Endothelial cell (in vitro differentiated cells): ENCODE measurements around the gene CBR3. TPM values are rescaled to one million over a fixed set of nuclear protein-coding genes. Genes with fewer than 3 reads are reported as not detected.

ENCODE experiments used
- DNase-seq: peaks from one replicate; pipeline ENCODE4 v3.0.0; 2021; ENCODE audit warnings: low spot score
- H3K27ac Mint-ChIP-seq: one replicate; pipeline ENCODE4 v1.8.0; 2021; ENCODE audit warnings: mixed read lengths, inconsistent platforms; ENCODE audit not compliant: unreplicated experiment
- H3K27me3 Mint-ChIP-seq: one replicate; pipeline ENCODE4 v1.8.0; 2021; ENCODE audit warnings: mild to moderate bottlenecking, moderate library complexity, mixed read lengths, inconsistent platforms; ENCODE audit not compliant: unreplicated experiment
- H3K36me3 Mint-ChIP-seq: one replicate; pipeline ENCODE4 v1.8.0; 2021; ENCODE audit warnings: mild to moderate bottlenecking, low read depth, mixed read lengths, inconsistent platforms; ENCODE audit not compliant: unreplicated experiment
- H3K4me1 Mint-ChIP-seq: one replicate; pipeline ENCODE4 v1.8.0; 2021; ENCODE audit warnings: mild to moderate bottlenecking, mixed read lengths, inconsistent platforms; ENCODE audit not compliant: unreplicated experiment
- H3K4me3 Mint-ChIP-seq: one replicate; pipeline ENCODE4 v1.8.0; 2021; ENCODE audit warnings: mild to moderate bottlenecking, mixed read lengths, inconsistent platforms; ENCODE audit not compliant: unreplicated experiment
- H3K9me3 Mint-ChIP-seq: one replicate; pipeline ENCODE4 v1.8.0; 2021; ENCODE audit warnings: mixed read lengths, inconsistent platforms; ENCODE audit not compliant: unreplicated experiment
- total RNA-seq: library from RNA; stranded (reverse); fragmentation: NEBNext Ultra II Directional; extraction: Animal tissue kit (Norgen Biotek cat#: 25700); gene quantifications from one replicate; pipeline ENCODE4 v1.2.1, GENCODE V29; 2021; ENCODE audit not compliant: unreplicated experiment
- TF ChIP-seq, protein P1 (sequence below): fragments of 200-600 bp; sonication (generic); IDR thresholded peaks from one replicate; pipeline ENCODE4 v1.5.0; 2021; ENCODE audit warnings: antibody characterized with exemption; ENCODE audit not compliant: unreplicated experiment

CBR3 gene
- total RNA-seq, 1 donor from 2014 or later: 0.38 TPM

DNA sequence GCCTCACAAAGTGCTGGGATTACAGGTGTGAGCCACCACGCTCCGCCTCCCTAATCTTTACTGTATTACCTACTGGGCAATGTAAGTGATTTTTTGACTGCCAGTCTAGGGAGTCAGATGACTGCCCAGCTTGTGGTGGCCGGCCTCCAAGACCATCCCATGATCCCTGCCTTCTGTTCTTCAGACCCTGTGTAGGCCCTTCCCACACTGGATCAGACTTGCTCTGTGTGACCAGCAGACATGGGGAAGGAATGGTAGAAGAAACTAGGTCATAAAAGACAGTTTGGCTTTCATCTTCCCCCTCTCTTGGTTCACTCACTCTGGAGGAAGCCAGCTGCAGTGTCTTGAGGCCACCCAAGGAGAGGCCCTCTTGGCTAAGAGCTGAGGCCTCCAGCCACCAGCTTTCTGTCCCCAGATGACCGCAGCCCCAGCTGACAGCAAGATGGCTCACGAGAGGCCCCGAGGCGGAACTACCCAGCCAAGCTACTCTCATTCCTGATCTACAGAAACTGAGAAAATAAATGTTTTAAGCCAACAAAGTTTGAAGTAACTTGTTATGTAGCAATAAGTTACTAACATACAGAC, 14.5 kb upstream of the CBR3 start:
- Mint-ChIP-seq H3K36me3 (no peaks in the 10 kb centered on the region), H3K9me3 (no peaks in the 10 kb centered on the region), H3K4me1 (no peaks in the 10 kb centered on the region), H3K27me3 (peaks cover 1% of the 10 kb centered on the region), H3K4me3 (no peak overlapping the region), H3K27ac (no peak overlapping the region)
- no peak for DNase-seq
- TF ChIP-seq, protein P1, sequence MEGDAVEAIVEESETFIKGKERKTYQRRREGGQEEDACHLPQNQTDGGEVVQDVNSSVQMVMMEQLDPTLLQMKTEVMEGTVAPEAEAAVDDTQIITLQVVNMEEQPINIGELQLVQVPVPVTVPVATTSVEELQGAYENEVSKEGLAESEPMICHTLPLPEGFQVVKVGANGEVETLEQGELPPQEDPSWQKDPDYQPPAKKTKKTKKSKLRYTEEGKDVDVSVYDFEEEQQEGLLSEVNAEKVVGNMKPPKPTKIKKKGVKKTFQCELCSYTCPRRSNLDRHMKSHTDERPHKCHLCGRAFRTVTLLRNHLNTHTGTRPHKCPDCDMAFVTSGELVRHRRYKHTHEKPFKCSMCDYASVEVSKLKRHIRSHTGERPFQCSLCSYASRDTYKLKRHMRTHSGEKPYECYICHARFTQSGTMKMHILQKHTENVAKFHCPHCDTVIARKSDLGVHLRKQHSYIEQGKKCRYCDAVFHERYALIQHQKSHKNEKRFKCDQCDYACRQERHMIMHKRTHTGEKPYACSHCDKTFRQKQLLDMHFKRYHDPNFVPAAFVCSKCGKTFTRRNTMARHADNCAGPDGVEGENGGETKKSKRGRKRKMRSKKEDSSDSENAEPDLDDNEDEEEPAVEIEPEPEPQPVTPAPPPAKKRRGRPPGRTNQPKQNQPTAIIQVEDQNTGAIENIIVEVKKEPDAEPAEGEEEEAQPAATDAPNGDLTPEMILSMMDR: no peak

DNA sequence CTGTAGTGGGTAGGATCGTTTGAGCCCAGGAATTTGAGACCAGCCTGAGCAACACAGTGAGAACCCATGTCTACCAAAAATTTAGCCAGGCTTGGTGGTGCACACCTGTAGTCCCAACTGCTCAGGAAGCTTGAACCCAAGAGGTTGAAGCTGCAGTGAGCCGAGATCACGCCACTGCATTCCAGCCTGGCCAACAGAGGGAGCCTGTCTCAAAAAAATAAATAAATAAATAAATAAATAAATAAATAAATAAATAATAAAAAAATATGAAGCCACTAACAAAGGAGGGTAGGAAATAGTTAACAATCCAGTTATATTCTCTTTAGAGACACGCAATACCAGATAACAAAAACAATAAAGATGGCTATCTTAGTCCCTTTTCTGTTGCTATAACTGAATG, 11.9 kb upstream of the CBR3 start:
- H3K27me3 Mint-ChIP-seq: peaks cover 1% of the 10 kb centered on the region
- H3K27ac Mint-ChIP-seq: no peak overlapping the region
- H3K4me1 Mint-ChIP-seq: no peaks in the 10 kb centered on the region
- H3K4me3 Mint-ChIP-seq: no peak overlapping the region
- no peaks in the 10 kb centered on the region for H3K36me3 Mint-ChIP-seq
- H3K9me3 Mint-ChIP-seq: no peaks in the 10 kb centered on the region
- TF ChIP-seq, protein P1: no peak
- DNase-seq: no peak

DNA sequence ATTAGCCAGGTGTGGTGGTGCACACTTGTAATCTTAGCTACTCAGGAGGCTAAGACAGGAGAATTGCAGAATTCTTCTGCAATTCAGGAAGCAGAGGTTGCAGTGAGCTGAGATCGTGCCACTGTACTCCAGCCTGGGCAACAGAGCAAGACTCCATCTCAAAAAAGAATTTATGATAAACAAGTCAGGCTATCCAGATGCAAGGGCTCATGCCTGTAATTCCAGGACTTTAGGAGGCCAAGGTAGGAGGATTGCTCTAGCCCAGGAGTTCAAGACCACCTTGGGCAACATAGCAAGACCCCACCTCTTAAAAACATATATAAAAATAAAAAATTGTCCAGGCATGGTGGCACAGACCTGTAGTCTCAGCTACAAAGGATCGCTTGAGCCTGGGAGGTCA, 10.5 kb upstream of the CBR3 start:
- TF ChIP-seq, protein P1: no peak
- Mint-ChIP-seq H3K27ac (no peak overlapping the region), H3K4me1 (peaks cover 7% of the 10 kb centered on the region), H3K4me3 (no peak overlapping the region), H3K9me3 (no peaks in the 10 kb centered on the region), H3K36me3 (no peaks in the 10 kb centered on the region), H3K27me3 (peaks cover 3% of the 10 kb centered on the region)
- DNase-seq: no peak

DNA sequence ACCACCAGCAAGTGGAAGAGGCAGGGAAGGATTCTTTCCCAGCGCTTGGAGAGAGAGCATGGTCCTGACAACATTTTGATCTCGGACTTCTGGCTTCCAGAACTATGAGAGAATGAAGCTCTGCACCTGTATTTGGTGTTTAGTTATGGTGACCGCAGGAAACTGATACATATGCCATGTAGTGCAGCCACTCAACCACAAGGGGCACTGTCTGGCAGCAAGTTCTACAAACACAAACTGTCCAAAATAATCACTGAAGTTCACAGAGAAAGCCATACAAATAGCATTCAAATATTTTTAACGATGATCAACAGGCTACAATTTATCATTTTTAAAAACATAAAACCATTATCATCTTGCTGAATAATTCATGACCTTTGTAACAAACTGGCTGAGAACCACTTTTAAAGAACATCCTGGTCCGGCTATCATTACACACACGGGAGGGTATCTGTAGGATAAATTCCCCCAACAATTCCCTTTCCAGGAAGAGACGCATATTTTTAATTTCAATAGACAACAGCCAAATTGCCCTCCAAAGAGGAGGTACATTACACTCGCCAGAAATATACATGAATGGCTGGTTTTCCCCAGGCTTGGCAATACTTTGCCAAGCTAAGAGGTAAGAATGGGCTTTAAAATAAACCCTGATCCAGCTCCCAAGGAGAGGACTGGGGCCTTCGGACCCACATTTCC, 9.2 kb upstream of the CBR3 start:
- H3K4me3 Mint-ChIP-seq: no peak overlapping the region
- H3K27ac Mint-ChIP-seq: no peak overlapping the region
- peaks cover 2% of the 10 kb centered on the region for H3K27me3 Mint-ChIP-seq
- TF ChIP-seq, protein P1: peak; percentile 95
- peak; percentile 53 for DNase-seq
- peaks cover 7% of the 10 kb centered on the region for H3K4me1 Mint-ChIP-seq
- H3K9me3 Mint-ChIP-seq: no peaks in the 10 kb centered on the region
- no peaks in the 10 kb centered on the region for H3K36me3 Mint-ChIP-seq

DNA sequence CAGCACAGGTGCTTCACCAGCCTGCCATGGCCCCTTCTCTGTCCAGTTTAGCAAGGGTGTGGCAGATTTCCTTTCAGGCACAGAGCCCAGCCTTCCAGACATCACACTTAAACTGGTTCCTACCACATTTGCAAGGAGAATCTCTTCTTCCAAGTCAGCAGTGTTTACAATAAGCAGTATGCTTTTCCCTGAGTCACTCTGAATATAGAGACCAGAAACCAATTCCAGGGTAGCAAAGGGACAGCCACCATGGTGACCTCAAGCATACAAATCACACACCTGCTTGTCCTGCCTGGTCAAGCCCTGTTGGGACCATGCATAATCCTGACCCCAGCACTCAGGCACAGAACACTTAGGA, 8.7 kb upstream of the CBR3 start:
- Mint-ChIP-seq H3K4me3 (no peak overlapping the region), H3K36me3 (no peaks in the 10 kb centered on the region), H3K27me3 (peaks cover 2% of the 10 kb centered on the region), H3K9me3 (no peaks in the 10 kb centered on the region), H3K4me1 (peaks cover 7% of the 10 kb centered on the region), H3K27ac (no peak overlapping the region)
- no peak for DNase-seq
- TF ChIP-seq, protein P1: no peak
